ENCODE measurements around the gene MAPKAPK2.

- TF ChIP-seq CTCF (conservative IDR thresholded peaks at IDR 0.05; ENCODE audit: low read length), result no peak
- no peak for TF ChIP-seq EZH2phosphoT487 (IDR thresholded peaks at IDR 0.05; ENCODE audit: borderline replicate concordance, low read depth, low read length)
Measured at GRCh38 chr1:206779638-206780037, 94.9 kb downstream of the MAPKAPK2 start.

Data from OCI-LY7 (cell line).